GM12892 (cell line): Measurements from ENCODE around the gene BATF3.
A peak's percentile ranks its signal among the peaks of the same experiment; 100 is the strongest.

Source experiments
- DNase-seq: peaks from one replicate; pipeline ENCODE4 v3.0.0; 2011; ENCODE audit not compliant: insufficient read length
- FAIRE-seq: peaks from 2 replicates; lab custom pipeline; 2011; peaks lifted over from hg19 to GRCh38; lab: Jason Lieb, UNC
- POLR2A ChIP-seq: IDR thresholded peaks from 2 replicates; pipeline ENCODE4 v1.6.1; 2011; ENCODE audit warnings: low read depth, low read length, control low read depth
- POLR2AphosphoS5 ChIP-seq: IDR thresholded peaks from 2 replicates; pipeline ENCODE4 v1.6.1; 2011; ENCODE audit warnings: low read depth, low read length, control low read depth
- TAF1 ChIP-seq: IDR thresholded peaks from 2 replicates; pipeline ENCODE4 v1.6.1; 2011; ENCODE audit warnings: low read depth, mild to moderate bottlenecking, control low read depth, low read length, borderline replicate concordance

The BATF3 gene

DNA sequence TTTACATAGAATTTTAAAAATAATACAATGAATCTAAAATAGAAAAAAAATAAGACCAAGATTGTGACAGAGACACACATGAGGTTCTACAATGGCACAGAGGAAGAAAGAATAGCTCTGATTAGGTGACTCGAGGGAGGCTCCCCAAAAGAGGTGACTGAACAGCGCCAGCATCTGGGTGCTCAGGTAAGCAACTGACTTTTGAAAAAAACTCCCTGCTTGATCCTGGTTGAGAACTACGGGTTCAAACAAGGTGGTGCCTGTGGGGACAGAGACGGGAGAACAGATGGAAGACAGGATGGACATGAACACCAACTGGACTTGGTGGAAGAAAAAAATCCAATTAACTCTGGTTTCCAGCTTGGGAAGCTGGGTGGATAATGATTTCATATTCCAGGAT is 22.5 kb downstream of the BATF3 start:
- no peak for TF ChIP-seq TAF1
- no peak for TF ChIP-seq POLR2AphosphoS5
- no peak for TF ChIP-seq POLR2A
- no peak for FAIRE-seq
- DNase-seq: no peak

DNA sequence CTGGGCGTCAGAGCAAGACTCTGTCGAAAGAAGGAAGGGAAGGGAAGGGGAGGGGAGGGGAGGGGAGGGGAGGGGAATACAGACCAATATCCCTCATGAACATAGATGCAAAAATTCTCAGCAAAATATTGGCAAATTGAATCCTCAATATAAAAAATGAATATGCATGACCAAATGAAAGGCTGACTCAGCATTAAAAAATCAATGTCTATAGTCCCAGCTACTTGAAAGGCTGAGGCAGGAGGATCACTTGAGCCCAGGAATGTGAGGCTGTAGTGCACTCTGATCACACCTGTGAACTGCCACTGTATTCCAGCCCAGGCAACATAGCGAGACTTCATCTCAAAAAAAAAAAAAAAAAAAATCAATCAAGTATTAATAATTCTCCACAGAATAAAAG is 24.0 kb downstream of the BATF3 start:
- TF ChIP-seq POLR2A (no peak), TAF1 (no peak)
- FAIRE-seq: no peak
- DNase-seq: no peak

DNA sequence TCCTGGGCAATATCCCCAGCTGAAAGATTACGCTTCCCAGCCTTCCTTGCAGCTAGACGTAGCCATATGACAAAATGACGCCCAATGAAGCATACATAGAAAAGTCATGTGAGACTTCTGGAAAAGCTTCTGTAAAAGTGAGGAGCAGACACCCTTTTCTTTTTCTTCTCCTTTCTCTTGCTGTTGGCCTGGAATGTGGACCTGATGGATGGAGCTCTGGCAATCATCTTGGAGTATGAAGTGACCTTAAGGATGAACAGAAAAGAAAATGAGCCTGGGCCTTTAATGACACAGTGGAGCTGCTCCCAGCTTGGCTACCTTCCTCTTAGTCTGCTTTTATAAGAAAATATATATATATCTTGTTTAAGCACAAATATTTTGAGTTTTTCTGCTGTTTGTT is 24.8 kb downstream of the BATF3 start:
- FAIRE-seq: no peak
- DNase-seq: no peak
- TF ChIP-seq POLR2A (no peak), POLR2AphosphoS5 (no peak), TAF1 (no peak)

DNA sequence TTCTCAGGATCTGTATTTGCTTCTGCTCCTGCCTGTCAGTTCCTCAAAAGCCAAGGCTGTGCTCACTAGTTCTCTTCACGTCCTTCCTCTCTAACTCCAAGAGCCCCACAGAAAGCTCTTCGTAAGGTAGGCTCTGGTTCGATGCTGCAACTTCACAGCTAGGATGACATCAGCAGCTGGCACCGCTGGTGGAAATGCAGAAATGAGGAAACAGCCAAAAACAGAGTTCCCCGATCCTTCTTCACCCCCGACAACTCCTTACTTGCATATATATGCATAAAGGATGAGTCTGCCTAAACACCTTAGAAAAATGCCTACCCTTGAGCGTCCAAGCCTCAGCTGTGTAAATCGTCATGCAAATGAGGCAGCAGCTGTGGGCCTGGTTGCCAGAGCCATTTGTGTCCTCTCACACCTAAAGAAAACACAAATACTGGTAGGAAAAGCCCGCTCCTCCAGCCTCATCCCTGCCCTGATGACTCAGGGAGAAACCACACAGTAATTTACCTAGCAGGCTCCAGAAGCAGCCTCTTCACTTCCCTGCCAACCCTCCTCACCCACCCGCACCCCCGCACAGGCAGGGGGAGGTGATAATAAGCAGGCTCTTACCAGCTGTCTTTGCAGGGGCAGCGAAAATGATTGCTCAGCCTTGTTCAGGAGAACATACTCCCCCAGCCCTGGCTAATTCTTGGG is 28.2 kb downstream of the BATF3 start:
- peak; percentile 14 for FAIRE-seq
- TF ChIP-seq TAF1: no peak
- no peak for TF ChIP-seq POLR2A
- no peak for TF ChIP-seq POLR2AphosphoS5
- no peak for DNase-seq

DNA sequence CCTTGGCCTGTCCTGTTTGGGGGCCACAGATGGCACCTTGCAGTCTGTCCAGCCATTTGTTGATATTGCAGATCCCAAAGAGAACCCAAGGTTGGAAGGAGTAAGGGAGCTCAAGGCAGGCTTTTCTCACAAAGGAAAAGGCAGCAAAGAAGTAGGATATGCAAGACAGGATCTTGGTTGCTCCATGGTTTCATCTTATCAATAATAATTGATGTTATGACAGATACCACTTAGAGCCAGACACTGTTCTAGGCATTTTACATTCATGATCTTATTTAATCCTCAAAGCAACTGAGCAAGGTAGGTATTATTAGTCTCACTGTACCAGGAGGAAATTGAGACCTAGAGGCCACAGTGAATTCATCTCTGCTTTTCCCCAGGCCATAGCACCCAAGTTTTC is 28.8 kb downstream of the BATF3 start:
- TF ChIP-seq TAF1 (no peak), POLR2AphosphoS5 (no peak), POLR2A (no peak)
- no peak for FAIRE-seq
- no peak for DNase-seq

DNA sequence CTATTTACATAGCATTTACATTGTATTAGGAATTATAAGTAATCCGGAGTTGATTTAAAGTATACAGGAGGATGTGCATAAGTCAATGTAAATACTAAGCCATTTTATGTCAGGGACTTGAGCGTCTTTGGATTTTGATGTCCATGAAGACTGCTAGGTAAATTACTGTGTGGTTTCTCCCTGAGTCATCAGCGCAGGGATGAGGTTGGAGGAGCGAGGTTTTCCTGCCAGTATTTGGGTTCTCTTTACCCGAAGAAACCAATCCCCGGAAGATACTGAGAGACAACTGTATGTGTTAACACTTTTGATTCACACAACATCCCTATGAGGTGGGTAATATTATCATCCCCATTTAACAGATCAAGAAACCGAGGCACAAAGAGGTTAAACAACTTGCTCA is 29.3 kb downstream of the BATF3 start:
- TF ChIP-seq POLR2AphosphoS5 (no peak), POLR2A (no peak), TAF1 (no peak)
- no peak for DNase-seq
- FAIRE-seq: peak; percentile 46

DNA sequence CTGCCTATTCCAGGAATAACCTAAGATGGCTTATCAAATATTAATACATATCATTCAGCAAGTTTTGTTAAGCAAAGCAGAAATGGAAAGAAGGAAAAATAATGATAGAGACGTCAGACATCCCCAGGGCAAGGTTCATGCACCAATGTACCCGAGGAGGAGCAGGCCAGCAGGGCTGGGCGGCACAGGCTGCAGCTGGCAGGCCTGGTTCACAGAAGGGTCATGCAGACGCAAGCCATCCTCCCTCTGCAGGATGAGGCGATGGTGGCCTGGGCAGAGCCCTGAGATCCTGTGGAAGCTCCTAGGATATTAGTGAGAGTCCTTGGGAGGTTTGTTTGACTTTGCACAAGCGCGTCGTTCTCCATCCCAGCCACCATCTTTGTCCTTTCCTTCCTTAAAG is 30.0 kb downstream of the BATF3 start:
- no peak for TF ChIP-seq POLR2A
- no peak for TF ChIP-seq TAF1
- TF ChIP-seq POLR2AphosphoS5: no peak
- DNase-seq (no peak), FAIRE-seq (no peak)

DNA sequence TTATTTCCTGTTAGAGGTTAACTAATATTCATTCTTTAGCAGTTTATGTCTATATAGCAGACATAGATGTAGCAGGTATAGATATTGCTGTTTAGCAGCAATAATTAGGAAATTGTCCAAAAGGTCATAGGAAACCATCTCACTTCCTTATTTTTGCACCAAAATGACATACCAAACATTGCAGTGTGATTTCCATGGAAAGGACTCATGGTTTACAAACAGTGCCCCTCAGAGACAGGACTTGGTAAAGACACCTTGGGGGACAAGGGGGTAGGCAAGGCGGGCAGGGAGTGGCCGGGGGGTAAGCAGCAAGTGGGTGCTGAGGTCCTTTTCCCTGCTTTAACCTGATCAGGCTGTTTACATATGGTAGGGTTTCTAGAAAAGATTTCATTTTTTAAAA is 30.5 kb downstream of the BATF3 start:
- FAIRE-seq: no peak
- no peak for DNase-seq

DNA sequence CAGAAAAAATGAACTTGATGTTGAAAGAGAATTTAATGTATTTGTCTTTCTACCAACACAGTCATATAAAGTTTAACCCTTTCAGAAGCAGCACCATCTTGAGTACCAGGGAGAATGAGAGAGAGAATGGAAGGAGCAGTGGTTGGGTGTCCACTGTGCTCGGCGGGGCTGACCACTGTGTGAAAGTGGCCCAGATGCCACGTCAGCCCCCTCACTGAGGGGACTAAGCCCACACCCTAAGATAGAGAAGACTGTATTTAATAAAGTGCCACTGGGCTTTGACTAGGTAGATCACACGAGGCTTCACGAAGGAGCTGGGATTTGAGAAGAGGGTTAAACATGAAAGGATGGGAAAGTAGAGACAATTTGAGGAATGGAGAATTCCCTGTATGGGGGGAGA is 31.2 kb downstream of the BATF3 start:
- no peak for DNase-seq
- TF ChIP-seq POLR2A (no peak), TAF1 (no peak), POLR2AphosphoS5 (no peak)
- FAIRE-seq: no peak

More for the DNA sequence above, 30.5 kb downstream of the BATF3 start:
- no peak for TF ChIP-seq TAF1
- no peak for TF ChIP-seq POLR2A
- TF ChIP-seq POLR2AphosphoS5: no peak

DNA sequence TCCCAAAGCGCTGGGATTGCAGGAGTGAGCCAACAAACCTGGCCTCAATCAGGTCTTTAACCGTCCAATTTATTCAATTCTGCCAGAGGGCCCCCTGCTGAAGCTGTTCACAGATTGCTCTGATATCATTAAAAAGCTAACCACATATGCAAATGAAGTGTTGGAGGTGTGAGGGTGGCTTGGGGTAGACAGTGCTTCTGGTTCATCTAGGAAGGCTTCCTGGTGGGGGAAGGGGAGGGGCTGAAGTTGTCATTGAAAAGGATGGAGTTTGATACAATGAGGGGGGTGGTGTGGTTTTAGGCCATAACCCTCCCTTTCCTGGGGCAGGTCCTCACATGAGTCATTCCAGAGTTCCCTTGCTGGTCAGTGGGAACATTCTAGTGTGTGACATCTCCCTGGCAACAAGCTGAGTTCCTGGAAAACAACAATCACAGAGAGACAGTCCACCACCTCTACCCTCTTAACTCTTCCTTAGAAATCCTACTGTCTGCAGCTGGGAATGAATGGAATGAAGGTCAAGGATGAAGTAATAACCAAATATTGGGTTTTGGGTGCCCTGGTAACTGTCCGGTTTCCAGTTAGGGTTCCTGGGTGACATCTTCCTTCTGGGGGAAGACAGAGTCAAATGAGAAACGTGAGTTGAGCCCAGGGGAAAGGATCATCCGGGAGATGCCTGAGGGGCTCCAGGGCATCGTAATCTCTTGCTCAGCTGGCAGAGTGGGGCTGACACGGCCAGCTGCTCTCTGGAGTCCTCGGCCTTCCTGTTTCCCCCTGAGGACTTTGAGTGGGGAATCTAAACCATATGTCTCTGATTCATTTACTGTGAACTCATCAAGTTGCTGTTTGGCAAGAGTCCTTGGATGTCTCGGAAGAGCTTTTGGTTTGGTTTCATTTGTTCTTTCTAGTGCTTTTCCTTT is 32.2 kb downstream of the BATF3 start:
- FAIRE-seq: peak; percentile 21
- DNase-seq: no peak
- TF ChIP-seq POLR2AphosphoS5: no peak
- no peak for TF ChIP-seq POLR2A
- no peak for TF ChIP-seq TAF1

DNA sequence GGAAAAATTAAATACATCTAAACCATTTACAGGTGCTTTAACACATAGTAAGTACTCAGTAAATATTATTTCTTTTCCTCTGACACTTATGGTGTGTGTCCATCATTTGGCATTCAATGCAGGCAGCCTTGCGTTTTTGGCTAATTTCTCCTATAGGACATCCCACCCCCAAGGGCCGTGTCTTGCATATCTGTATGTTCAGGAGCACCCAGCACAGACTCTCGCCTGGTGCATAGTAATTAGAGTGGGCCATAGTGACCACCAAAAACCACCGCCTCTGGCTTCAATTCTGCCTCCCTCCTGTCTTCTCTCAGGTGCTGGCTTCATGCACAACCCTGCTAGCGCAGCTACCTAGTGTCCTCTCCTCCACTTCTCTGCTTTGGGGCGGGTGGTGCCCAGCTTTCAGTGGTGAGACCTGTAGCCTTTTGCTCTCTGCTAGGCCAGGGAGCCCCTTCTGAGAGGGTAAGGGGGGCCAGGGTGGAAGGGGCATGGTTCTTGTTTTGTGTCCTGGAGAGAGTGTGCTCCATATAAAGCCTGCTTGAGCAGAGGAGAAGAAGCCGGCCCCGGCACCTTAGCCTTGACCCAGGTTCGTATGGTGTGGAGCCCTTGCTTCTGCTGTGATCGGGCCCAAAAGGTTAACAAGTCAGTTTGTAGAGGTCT is 33.4 kb downstream of the BATF3 start:
- no peak for DNase-seq
- FAIRE-seq: no peak

More for the DNA sequence above, 33.4 kb downstream of the BATF3 start:
- TF ChIP-seq TAF1: no peak
- TF ChIP-seq POLR2A: no peak
- TF ChIP-seq POLR2AphosphoS5: no peak
